Measurements from ENCODE around the gene KMT2C. TPM values are rescaled to one million over a fixed set of nuclear protein-coding genes. Genes with fewer than 3 reads are reported as not detected.

KMT2C gene
- total and polyA plus RNA-seq, 2 of the 13 experiments (the other 11 are each of a cell fraction or from before 2014, with no cell fraction given) = 7.1 to 14.4 TPM

- TF ChIP-seq ZGPAT (CRISPR knock-in tag; IDR thresholded peaks at IDR 0.05) (0 out of 2 replicates have a peak, but pooled peaks have one; percentile 1), NCOA2 (CRISPR knock-in tag; IDR thresholded peaks at IDR 0.05) (0 out of 2 replicates have a peak, but pooled peaks have one; percentile 11), KMT2B (CRISPR knock-in tag; IDR thresholded peaks at IDR 0.05) (0 out of 2 replicates have a peak, but pooled peaks have one; percentile 10), HMGXB4 (CRISPR knock-in tag; IDR thresholded peaks at IDR 0.05; ENCODE audit: borderline replicate concordance in 1 of 2, low read depth in 1 of 2) (0 out of 4 replicates have a peak, but pooled peaks of 1 of the 2 experiments have one; percentile 3), POGK (CRISPR knock-in tag; conservative IDR thresholded peaks at IDR 0.05) (0 out of 2 replicates have a peak, but pooled peaks have one; percentile 10)
Measured at GRCh38 chr7:152436931-152437575, 1.2 kb upstream of the KMT2C start (continued).
